HG02623 (cell line): Measurements from ENCODE around the gene GPR55.
"Not testable (repeated sequence)": the region's sequence is repeated elsewhere in the genome, so short reads cannot be mapped to it uniquely, and the experiment has no call there.

Experiments used
- ATAC-seq: cut with Tn5 transposase; IDR thresholded peaks from one replicate; pipeline ENCODE4 v1.9.1; 2021; ENCODE audit warnings: moderate library complexity; ENCODE audit not compliant: unreplicated experiment

Gene GPR55

DNA sequence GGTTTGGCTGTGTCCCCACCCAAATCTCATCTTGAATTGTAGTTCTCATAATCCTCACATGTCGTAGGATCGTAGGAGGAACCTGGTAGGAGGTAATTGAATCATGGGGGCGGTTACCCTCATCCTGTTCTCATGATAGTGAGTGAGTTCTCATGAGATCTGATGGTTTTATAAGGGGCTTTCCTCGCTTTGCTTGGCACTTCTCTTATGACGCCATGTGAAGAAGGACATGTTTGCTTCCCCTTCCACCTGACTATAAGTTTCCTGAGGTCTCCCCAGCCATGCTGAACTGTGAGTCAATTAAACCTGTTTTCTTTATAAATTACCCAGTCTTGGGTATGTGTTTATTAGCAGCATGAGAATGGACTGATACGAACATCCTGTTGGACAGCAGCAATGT is 11.2 kb upstream of the GPR55 start:
- not testable (repeated sequence) for ATAC-seq

DNA sequence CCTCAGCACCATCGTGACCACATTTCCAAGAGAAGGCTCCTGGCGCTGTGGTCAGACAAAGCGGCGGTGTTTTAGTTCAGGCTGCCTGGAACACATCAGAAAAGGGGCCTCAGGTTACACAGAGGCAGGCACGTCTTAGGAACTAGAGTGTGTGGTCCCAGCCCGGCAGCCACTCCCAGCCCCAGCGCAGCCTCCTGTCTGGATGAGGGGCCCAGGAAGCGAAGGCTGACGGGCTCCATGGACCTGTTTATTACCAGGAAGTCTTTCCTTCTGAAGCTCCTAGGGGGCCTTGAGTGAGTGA is 10.0 kb upstream of the GPR55 start:
- ATAC-seq, result no peak

DNA sequence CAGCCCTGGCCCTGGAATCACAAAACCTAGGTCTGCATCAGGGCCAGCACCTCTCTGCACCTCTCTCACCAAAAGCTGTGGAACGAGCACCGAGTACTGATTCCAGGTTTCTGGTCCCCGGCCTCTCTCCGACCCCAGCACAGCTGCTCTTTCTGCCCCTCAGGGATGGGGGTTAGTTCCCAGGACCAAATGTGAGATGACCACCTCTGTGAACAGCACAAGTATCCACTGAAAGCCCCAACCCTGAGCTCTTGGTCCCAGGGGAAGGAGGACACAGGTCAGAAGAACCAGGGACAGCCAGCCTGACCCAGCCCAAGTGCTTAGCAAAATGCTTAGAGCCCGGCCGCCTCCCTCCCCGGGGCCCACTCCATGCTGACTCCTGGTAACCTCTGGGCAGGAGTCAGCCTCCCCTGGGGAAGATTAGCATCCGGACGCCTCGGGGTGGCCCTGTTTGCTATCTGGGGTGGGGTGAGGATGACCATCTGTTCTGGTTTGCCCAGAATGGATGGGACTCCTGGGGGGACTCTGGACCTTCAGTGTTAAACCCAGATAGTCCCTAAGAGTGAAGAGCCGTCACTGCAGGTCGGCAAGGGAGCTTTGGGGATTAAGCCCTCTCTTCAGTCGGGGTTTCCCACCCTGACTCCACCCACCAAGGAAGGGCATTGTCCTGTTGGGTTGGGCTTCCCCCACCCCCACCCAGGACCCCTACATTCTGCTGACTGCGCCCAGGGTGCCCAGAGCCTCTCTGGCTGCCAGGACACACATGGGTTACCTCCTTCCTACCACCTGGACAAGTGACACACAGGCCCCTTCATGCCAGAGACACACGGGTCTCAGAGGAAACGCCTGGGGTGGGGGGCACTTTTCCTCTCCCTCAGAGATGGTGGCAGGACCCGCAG is 9.4 kb upstream of the GPR55 start:
- ATAC-seq, result no peak

DNA sequence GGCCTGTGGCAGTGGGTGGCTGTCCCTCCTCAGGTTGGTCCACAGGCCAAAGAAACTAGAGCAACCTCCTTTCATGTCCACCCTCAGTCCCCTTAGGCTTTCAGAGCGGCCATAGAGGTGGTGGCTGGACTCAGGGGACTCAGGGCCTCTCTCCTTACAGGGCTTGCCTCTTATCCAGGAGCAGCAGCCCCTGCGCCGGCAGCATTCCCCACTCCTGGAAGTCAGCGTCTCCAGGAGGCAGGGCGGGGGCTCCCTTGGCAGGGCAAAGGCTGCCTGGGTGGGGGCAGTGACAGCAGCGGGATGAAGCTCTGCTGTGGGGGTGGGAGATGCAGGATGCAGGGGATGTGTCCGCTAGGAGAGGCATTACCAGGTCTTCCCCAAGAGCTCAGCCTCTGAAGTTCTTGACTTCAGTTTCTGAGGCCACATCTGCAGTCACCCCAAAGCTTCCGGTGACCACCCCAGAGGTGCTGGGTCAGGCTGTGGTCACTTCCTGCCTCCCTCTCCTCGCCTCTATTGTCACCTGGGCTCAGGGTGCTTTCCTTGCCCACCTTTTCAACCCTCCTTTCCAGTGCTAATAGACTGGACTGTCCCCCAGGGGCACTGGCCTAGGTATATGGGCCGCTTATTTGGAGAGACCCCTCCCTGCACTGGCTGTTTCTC is 8.6 kb upstream of the GPR55 start:
- ATAC-seq, result no peak

DNA sequence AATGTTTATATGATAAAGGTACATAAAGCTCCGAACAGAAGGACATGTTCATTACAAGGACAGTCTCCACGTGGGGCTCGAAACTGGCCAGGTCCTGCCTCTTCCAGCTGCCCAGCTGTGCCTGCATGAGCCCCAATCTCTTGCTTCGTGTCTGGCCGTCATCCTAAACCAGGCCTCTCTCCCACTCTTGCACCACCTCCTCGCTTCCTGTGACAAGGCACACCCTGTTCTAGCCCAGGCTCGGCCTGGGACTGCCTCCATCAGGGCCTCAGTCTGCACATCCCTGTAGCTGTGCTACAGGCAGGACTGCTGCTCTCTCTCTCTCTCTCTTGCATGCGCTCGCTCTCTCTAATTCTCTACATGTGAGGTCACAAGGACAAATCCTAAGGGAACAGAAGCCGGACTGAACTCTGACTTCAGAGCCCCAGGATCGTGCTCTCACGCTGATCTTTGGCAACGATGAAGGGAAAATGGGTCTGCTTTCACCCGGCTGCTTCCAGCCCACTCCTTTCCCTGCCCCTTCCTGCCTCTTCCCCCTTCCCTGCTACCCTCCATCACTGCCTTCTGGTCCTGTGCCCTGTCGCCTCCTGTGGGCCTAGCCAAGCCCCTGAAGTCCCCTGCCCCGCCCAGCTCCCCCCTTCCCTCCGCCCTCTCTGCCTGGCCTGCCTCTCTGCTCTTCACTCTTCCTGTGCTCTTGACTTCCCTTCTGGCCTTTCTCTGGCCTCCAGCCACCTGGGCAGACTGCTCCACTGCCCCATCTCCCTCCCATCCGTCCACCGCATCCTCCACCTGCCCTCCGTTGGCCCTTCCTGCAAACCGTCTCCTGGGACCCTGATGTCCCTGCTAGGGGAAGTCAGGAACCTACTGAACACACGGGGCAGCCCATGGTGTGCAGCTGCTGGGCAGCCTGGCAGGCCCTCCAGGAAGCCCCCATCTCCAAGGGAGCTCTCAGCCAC is 7.8 kb upstream of the GPR55 start:
- ATAC-seq, result no peak

DNA sequence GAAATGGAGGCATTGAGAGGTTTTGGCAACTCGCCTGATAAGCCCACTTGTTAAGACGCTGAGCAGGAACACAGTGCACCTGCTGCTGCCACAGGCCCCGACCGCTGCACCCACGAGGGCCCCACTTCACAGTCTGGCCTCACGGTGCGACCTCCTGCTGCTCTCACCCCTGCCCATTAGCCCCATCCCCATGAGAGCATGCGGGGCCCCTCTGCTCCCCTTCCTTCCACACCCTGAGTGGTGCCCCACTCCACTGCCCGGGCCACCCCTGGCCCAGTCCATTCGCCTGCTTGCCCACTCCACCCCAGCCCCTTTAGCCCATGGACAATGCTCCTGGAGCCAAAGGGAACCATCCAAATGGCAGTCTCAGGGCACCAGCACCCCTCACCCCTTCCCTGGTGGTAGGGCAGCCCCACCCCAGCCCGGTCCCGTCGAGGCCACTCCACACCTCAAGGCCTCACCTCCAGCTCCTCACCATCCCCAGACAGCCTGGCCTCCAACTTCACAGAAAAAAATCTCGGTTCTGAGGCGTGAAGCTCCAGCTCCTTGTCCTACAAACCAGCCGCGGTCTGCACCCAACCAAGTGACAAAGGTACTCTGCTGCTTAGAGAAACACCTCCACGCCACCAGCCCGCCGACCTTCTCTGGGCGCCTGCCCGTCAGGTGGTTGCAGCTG is 6.7 kb upstream of the GPR55 start:
- ATAC-seq, result no peak

DNA sequence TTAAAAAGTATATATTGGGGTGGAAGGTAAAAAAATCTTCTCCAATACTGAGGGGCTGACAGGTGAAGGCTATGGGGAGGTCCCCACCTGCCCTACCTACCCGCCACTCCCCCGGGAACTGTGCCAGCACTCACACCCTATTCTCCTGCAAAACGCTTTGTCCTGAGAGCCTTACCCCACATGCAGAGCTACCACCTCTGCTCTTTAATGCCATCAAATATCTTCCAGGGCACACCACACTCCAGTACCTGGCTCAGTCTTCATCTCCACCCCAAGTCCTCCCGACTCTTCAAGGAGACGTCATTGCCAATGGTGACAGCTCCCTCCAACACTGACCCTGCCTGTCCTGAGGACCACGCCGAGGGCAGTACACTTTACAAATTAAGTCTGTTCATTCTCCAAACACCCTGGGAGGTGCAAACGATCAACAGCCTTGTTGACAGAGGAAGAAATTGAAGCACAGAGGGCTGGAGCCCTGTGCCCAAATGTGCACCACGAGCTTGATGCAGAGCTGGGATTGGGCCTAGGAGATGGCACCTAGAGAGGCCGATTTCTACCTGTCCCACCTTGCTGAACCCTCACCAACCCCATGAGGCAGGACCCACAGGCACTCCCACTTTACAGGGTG is 6.0 kb upstream of the GPR55 start:
- ATAC-seq, result no peak

DNA sequence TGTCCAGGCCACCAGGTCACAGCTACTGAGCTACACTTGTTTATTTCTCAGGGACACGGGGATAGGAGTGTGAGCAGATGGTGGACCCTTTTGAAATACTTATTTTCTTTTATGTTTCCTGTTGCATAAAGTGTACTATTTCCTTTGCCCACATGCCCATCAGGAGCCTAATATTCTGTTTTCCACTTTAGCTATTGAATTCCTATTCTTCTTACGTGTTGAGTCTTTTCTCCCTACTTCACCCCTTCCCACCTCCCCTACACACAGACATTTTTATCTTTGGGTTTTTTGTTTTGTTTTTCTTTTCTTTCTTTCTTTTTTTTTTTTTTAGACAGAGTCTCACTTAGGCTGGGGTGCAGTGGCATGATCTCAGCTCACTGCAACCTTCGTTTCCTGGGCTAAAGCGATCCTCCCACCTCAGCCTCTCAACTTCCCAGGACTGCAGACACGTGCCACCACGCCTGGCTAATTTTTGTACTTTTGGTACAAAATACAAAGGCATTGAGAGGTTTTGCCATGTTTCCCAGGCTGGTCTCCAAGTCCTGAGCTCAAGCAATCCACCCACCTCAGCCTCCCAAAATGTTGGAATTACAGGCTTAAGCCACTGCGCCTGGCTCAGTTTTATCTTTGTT is 5.2 kb upstream of the GPR55 start:
- no peak for ATAC-seq

DNA sequence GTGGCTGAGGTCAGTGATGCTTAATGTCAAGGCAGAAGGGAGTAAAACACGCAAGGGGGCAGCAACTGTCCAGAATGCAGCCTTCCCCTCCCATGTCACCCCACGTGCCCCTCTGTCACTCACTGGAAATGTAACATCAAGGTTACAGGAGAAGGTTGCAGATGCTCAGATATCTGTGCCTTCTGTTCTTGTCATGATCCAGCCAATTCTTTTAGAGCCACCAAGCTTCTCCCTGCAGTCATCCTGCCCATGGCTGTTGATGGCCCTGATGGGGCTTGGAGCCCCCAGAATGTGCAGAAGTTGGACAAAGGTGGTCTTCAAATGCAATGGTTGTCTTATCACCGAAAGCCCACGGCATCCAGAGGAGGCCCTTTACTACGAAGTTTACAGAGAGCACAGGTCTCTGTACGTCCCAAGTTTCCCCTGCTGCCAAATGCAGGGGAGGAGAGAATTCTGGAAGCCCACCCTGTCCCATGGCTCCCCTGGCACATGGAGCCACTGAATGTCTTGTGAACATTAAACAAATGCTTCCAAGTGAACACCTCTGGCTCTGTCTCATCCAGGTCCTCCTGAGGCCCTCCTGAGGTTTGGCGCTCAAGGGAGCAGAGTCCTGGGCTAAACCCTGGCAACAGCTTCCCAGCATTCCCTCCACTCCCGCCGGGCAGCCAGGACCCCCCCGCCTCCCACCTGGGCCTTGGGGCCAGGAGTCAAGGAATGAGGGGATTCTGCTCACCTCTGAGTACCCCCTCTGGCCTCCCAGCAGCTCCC is 4.5 kb upstream of the GPR55 start:
- no peak for ATAC-seq

DNA sequence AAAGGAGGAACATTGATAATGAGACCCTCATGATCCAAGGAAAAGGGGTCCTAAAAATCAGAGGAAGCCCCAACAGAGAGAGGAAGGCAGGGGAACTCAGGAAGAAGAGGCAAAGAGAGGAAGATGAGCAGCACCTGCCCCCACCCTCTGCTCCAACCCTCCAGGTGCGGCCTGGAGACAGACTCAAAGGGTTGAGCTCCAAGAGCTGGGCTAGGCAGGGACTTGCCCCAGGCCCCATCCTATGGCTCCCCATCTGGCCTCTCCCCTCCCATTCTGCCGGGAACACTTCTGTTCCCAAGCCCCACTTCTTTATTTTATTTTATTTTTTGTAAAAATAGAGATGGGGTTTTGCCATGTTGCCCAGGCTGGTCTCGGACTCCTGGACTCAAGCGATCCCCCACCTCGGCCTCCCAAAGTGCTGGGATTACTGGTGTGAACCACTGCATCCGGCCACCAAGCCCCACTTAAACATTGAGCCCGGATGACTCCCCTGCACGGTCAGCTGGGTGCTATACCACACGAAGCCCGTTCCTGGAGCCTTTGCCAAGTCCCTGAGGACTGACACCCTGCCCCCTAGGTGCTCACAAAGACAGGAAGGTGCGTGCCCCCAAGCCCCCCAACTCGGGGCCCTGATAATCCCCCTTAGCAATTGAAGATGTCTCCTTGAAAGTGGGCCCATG is 3.8 kb upstream of the GPR55 start:
- ATAC-seq, result no peak

DNA sequence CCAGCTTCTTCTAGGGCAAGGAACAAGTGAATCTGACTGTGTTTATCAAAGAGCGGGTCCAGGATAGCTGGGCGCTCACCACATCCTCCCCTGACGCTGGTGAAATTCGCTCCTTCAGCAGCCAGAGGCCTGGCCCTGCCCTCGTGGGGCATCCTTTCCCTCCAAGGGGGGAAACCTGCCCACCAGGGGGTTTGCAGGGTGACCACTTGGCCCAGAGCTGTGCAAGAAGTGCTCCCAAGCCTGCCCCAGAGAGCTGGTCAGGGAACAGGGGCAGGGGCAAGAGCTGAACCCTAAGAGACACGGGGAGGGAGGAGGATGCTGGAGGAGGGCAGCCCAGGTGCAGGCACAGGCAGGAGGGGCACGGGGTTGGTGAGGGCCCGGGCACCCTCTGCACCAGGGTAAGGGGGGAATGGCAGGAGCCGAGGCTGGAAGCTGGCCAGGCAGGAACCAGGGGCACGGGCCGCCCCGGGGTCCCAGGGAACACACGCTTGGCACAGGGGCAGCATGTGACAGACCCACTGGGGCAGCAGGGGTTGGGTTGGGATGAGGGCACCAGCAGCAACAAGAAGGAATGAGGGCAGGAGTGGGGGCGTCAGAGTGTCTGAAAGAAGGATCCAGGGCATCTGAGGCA is 2.8 kb upstream of the GPR55 start:
- ATAC-seq, result no peak

DNA sequence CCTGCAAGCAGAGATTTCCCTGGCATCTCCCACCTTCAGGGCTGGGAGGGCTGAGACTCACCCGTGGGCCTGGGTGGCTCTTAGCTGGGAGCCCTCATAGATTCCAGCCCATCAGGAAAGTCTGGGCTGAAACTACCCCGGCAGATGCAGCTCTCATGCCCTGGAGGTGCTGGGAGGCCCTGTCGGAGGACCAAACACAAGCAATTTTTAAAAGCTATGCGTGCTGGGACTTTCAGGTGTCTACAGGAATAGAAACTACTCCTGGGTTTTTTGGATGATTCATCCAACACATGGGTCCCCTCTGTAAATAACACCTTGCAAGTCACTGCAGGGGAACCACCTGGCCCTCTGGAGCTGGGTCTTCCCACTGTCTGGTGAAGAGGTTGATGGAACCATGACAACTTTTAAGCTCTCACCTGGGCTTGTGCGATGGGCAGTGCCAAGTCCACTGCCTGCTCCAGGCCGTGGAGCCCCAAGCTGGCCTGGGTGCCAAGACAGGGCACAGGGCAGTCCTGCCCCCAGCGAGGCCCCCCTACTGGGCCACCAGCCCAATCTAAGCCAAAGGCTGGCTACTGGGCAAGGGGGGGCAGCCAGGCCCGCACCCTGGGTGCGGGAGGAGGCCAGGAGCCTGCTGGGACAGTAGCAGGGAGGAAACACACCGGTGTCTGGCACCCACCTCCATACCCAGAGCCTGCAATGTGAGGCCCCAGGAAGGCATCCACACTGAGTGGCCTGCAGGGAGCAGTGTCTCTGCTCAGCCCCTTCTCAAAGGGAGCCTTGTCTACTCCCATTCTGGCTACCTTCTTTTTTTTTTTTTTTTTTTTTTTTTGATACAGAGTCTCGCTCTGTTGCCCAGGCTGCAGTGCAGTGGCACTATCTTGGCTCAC is 1.1 kb upstream of the GPR55 start:
- no peak for ATAC-seq

DNA sequence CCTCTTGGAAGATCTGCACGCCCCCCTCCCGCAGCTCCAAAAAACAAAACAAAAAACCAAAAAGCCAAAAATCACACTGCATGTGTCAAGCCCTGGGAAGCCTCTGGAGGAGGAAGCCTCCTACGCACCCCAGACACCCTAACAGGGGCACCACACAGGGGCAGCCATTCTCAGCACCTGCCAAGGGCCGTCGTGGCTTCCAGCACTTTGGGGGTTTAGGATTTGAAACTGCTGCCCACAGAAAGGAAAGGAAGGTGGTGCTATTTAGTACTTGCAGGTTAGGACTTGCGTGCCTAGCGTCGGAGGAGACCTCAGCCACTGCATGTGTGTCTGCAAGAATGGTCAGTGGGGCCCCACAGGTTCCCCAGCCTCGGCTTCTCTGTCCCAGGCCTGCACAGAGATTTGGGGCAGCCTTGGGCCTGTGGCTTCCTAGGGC is 419 bp upstream of the GPR55 start:
- no peak for ATAC-seq

DNA sequence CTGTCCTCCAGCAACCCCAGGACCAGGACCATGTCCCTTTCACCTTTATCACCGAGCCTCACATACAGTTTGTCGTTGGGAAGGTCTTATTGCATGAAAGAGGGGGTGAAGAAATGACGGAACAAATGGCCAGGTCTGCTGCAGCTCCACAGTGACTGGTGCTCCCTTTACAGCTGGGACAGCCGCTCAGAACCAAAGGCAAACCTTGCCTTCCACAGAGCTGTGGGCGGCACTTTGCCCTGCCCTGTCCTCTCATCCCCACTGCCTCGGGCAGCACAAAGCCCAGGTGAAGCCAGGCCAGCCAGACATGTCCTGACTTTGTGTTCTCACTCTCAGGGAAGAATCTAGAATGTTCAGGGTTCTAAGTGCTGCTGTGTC is 961 bp downstream of the GPR55 start:
- no peak for ATAC-seq

DNA sequence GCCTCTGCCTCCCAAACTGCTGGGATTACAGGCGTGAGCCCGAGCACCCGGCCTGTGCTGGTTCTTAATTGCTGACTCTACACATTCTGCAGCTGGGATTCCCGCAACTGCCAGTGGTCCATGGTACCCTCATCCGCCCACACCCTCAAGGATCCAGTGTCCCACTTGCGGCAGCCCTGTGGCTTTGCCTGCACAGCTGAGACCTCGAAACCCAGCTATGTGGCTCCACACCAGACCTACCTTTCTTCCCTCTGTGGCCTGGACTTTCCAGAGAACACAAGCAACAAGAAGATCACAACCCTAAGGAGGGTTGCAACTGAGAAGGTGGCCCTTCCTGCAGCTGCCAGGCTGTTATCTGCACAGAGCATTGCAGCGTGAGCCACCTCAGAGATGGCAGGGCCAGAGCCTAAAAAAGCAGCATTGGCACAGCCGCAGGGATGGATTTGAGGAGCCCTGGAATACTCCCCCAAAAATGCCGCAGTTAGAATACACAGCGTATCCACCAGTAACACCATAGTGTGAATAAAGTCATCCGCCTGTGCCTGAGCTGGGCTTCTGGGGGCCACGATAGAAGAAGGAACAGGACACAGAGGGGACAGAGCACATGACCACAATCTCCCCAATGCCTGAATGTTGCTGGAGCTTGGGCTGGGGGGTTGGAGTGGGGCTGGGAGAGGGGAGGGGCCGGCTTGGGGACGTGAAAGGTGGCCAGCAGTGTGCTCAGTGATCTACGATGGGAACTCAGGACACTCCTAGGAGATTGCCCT is 1.9 kb downstream of the GPR55 start:
- ATAC-seq, result no peak

DNA sequence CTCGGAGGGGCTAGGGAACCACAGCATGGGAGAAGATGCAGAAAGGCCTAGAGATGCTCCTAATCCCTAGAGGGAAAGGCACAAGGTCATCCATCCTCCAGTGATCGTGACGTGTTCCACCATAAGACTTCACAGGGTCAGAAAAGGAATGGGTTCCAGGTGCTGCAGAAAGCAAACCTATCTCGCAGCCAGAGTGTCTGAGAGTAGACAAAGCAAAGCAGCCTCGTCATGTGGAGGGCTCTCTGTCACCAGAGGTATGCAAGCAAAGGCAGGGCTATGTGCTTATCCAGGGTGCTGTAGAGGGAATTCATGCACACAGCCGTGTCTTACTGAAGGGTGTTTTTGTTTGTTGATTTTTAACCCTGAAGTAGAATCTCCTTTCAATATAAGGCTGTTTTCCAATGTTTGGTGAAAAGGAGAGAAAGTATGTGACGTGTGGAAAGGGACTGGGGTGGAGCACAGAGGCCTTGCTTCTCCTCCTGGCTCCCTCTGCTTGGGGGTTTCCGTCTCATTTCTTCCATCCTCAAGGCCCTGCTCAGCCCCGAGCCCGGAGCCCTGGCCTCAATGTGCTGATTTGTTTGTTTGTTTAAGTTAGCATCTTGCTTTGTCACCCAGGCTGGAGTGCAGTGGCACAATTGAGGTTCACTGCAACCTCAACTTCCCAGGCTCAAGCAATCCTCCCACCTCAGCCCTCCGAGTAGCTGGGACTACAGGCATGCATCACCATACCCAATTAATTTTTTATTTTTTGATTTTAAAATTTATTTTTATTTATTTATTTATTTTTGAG is 3.0 kb downstream of the GPR55 start:
- ATAC-seq, result no peak
